ENCODE results near the gene DIAPH2. TPM values are rescaled to one million over a fixed set of nuclear protein-coding genes. Genes with fewer than 3 reads are reported as not detected.

Gene DIAPH2
- total and polyA plus RNA-seq, 2 donors (not counting 1 experiment from before 2014, with no cell fraction given) = 4.2 to 32.4 TPM

GRCh38 chrX:96997196-96997595 is 312.6 kb downstream of the DIAPH2 start:
- WGBS (ENCODE audit: insufficient coverage) = no CpG with 5 or more reads among the region's 4 CpGs
- Histone ChIP-seq H3K4me2 (replicated peaks; ENCODE audit: low read depth, low read length, poor library complexity, severe bottlenecking) (no peak overlapping the region), H3K4me3 (ENCODE audit: control extremely low read depth in 1 of 5, extremely low read depth in 1 of 5, insufficient read depth in 1 of 5, low read depth in 2 of 5, low read length in 4 of 5) (no peak overlapping the region), H3K4me1 (ENCODE audit: control insufficient read depth in 2 of 2, insufficient read depth in 2 of 2, low read length in 2 of 2) (peaks cover 0 to 7% of the 10 kb centered on the region in 2 donors), H3K36me3 (replicated peaks in 1 of 2; ENCODE audit: control extremely low read depth in 1 of 2, control insufficient read depth in 1 of 2, extremely low read depth in 1 of 2, insufficient read depth in 2 of 2, low read length in 1 of 2) (no peaks in the 10 kb centered on the region), H2AFZ (ENCODE audit: insufficient read depth, low read depth, low read length, poor library complexity, severe bottlenecking) (no peak overlapping the region), H4K20me1 (ENCODE audit: control insufficient read depth, insufficient read depth, low read length, poor library complexity, severe bottlenecking) (no peaks in the 10 kb centered on the region), H3K9ac (ENCODE audit: low read length) (no peak overlapping the region), H3K27ac (ENCODE audit: low read length in 2 of 2) (no peak overlapping the region), H3K27me3 (replicated peaks in 1 of 4; ENCODE audit: control extremely low read depth in 1 of 4, control insufficient read depth in 3 of 4, insufficient read depth in 4 of 4, low read length in 3 of 4) (no peaks in the 10 kb centered on the region), H3K79me2 (ENCODE audit: control insufficient read depth, insufficient read depth, low read length) (no peaks in the 10 kb centered on the region), H3K9me3 (ENCODE audit: control extremely low read depth in 1 of 3, control insufficient read depth in 2 of 3, insufficient read depth in 1 of 3, low read length in 2 of 3) (no peaks in the 10 kb centered on the region)
- Mint-ChIP-seq H3K27me3 (no peaks in the 10 kb centered on the region), H3K27ac (no peak overlapping the region), H3K4me3 (no peak overlapping the region), H3K4me1 (peaks cover 27% of the 10 kb centered on the region), H3K9me3 (ENCODE audit: insufficient read depth) (peaks cover 4% of the 10 kb centered on the region)
- TF ChIP-seq EZH2 (IDR thresholded peaks at IDR 0.05; ENCODE audit: borderline replicate concordance, insufficient read depth, low read depth, low read length, poor library complexity, severe bottlenecking) = no peak
- no peak for TF ChIP-seq CTCF (IDR thresholded peaks at IDR 0.05)
- intact Hi-C loops (cut with micrococcal nuclease) = no loop called here
- CTCF ChIA-PET = no interaction called here
- DNase-seq (no peak), ATAC-seq (ENCODE audit: low read depth) (no peak)
- POLR2A ChIA-PET = no interaction called here

- Histone ChIP-seq H2AFZ (ENCODE audit: insufficient read depth, low read depth, low read length, poor library complexity, severe bottlenecking) (no peak overlapping the region), H3K27ac (ENCODE audit: low read length in 2 of 2) (peak overlapping the region; percentile 41 to 45), H3K4me1 (ENCODE audit: control insufficient read depth in 2 of 2, insufficient read depth in 2 of 2, low read length in 2 of 2) (peaks cover 0 to 4% of the 10 kb centered on the region in 2 donors), H3K4me3 (ENCODE audit: control extremely low read depth in 1 of 5, extremely low read depth in 1 of 5, insufficient read depth in 1 of 5, low read depth in 2 of 5, low read length in 4 of 5) (no peak overlapping the region), H3K27me3 (replicated peaks in 1 of 4; ENCODE audit: control extremely low read depth in 1 of 4, control insufficient read depth in 3 of 4, insufficient read depth in 4 of 4, low read length in 3 of 4) (no peaks in the 10 kb centered on the region), H3K36me3 (replicated peaks in 1 of 2; ENCODE audit: control extremely low read depth in 1 of 2, control insufficient read depth in 1 of 2, extremely low read depth in 1 of 2, insufficient read depth in 2 of 2, low read length in 1 of 2) (no peaks in the 10 kb centered on the region), H4K20me1 (ENCODE audit: control insufficient read depth, insufficient read depth, low read length, poor library complexity, severe bottlenecking) (no peaks in the 10 kb centered on the region), H3K4me2 (replicated peaks; ENCODE audit: low read depth, low read length, poor library complexity, severe bottlenecking) (no peak overlapping the region), H3K9ac (ENCODE audit: low read length) (no peak overlapping the region), H3K9me3 (ENCODE audit: control extremely low read depth in 1 of 3, control insufficient read depth in 2 of 3, insufficient read depth in 1 of 3, low read length in 2 of 3) (no peaks in the 10 kb centered on the region), H3K79me2 (ENCODE audit: control insufficient read depth, insufficient read depth, low read length) (no peaks in the 10 kb centered on the region)
- no peak for ATAC-seq (ENCODE audit: low read depth)
- intact Hi-C loops (cut with micrococcal nuclease) = no loop called here
- ChIA-PET POLR2A (no interaction called here), CTCF (no interaction called here)
- Mint-ChIP-seq H3K27ac (peak overlapping the region; percentile 44), H3K9me3 (ENCODE audit: insufficient read depth) (no peaks in the 10 kb centered on the region), H3K27me3 (no peaks in the 10 kb centered on the region), H3K4me1 (peaks cover 11% of the 10 kb centered on the region), H3K4me3 (peak overlapping the region; percentile 5)
- TF ChIP-seq EZH2 (IDR thresholded peaks at IDR 0.05; ENCODE audit: borderline replicate concordance, insufficient read depth, low read depth, low read length, poor library complexity, severe bottlenecking) (no peak), CTCF (IDR thresholded peaks at IDR 0.05) (no peak)
- peak; percentile 11 for DNase-seq
These were observed 316.2 kb downstream of the DIAPH2 start for GRCh38 chrX:97000682-97001368.

Data from B cell (primary cell).